Measurements from ENCODE around the gene MAPKAP1. TPM values are rescaled to one million over a fixed set of nuclear protein-coding genes. Genes with fewer than 3 reads are reported as not detected.

The MAPKAP1 gene
- total and polyA plus RNA-seq, 9 of the 15 experiments (the other 6 are each of a cell fraction or from before 2014, with no cell fraction given) = 2.6 to 82.1 (median 61.1) TPM

DNA sequence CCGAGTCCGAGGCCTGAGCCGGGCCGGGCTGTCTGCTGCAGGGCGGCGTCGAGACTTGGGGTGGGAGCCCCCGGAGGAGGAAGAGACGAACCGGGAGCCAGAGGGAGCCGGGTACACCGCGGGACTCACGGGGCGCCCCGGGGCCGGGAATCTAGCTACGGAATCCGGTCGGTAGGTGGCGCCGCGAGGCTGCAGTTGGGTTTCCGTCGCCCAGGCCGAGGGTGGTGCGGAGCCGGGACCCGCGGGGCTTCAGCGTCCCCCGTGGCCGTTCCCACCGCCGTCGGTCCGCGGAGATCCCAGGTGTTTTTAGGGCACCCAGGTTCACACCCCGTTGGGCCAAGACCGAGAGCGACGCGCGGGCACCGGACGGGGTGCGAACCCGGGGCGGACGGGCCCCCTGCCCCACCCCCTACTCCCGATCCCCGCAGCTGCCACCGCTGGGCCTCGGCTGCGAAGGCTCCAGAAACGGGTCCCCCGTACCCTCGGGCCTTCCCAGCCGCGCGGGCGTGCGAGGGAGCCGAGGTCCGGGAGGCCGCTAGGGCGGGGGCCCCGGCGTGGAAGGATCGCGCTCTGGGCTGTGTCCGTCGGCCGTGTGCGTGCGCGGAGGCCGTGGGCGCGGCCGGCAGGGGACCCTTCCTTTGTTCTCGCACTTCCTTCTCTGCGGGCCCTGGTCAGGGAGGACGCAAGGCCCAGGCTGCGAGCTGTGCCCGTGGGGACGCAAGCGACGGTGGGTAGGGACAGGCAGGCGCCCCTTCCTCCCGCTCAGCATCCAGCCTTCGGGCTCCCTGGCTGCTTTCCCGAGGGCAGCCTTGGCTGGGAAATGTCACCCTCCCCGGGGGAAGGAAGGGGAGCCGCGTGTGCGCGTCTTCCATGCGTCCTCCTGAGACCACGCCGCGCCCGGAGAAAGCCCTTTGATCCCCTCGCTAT lies 298.8 kb downstream of the MAPKAP1 start (continued):
- peak; percentile 22; the same call in 1 of the 2 replicates for TF ChIP-seq JUND (IDR thresholded peaks at IDR 0.05; ENCODE audit: borderline replicate concordance, low read depth, low read length)
- no peak for TF ChIP-seq JUND (tag; IDR thresholded peaks at IDR 0.05; ENCODE audit: borderline replicate concordance, low read depth, low read length)
- no peak for TF ChIP-seq CBX8 (IDR thresholded peaks at IDR 0.05; ENCODE audit: borderline replicate concordance, extremely low read depth, low read depth, low read length, poor library complexity, severe bottlenecking)
- peak; percentile 82 for TF ChIP-seq RB1 (IDR thresholded peaks at IDR 0.05; ENCODE audit: low read depth)
- no peak for TF ChIP-seq ZNF561 (CRISPR knock-in tag; conservative IDR thresholded peaks at IDR 0.05)
- peak in 1 of 2 experiments; percentile 76; a peak in 3 of 4 replicates for TF ChIP-seq MAZ (CRISPR knock-in tag; conservative IDR thresholded peaks at IDR 0.05 in 1 of 2, IDR thresholded peaks at IDR 0.05 in 1 of 2)
- no peak for TF ChIP-seq ZNF830 (CRISPR knock-in tag; IDR thresholded peaks at IDR 0.05)
- no peak for TF ChIP-seq FOXK1 (CRISPR knock-in tag; IDR thresholded peaks at IDR 0.05; ENCODE audit: borderline replicate concordance)
- TF ChIP-seq ZNF133 (CRISPR knock-in tag; IDR thresholded peaks at IDR 0.05) = no peak
- no peak for TF ChIP-seq MCM7 (IDR thresholded peaks at IDR 0.05)
- no peak for TF ChIP-seq ZNF263 (CRISPR knock-in tag; IDR thresholded peaks at IDR 0.05; ENCODE audit: borderline replicate concordance)
- TF ChIP-seq, protein P1, sequence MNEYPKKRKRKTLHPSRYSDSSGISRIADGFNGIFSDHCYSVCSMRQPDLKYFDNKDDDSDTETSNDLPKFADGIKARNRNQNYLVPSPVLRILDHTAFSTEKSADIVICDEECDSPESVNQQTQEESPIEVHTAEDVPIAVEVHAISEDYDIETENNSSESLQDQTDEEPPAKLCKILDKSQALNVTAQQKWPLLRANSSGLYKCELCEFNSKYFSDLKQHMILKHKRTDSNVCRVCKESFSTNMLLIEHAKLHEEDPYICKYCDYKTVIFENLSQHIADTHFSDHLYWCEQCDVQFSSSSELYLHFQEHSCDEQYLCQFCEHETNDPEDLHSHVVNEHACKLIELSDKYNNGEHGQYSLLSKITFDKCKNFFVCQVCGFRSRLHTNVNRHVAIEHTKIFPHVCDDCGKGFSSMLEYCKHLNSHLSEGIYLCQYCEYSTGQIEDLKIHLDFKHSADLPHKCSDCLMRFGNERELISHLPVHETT (CRISPR knock-in tag; conservative IDR thresholded peaks at IDR 0.05 in 1 of 2, IDR thresholded peaks at IDR 0.05 in 1 of 2) = no peak
- TF ChIP-seq TAF9B (IDR thresholded peaks at IDR 0.05; ENCODE audit: partially characterized antibody) = no peak
- TF ChIP-seq CC2D1A (IDR thresholded peaks at IDR 0.05) = peak; percentile 64; the same call in 1 of the 2 replicates
- TF ChIP-seq DIDO1 (tag; IDR thresholded peaks at IDR 0.05; ENCODE audit: low read depth) = no peak
- no peak for TF ChIP-seq TSC22D4 (tag; IDR thresholded peaks at IDR 0.05)
- TF ChIP-seq TBL1XR1 (IDR thresholded peaks at IDR 0.05; ENCODE audit: low read length in 2 of 2) = no peak
- TF ChIP-seq BRD9 (IDR thresholded peaks at IDR 0.05; ENCODE audit: low read depth, partially characterized antibody) = no peak
- TF ChIP-seq GATAD2A (IDR thresholded peaks at IDR 0.05) = peak; percentile 87; the same call in 1 of the 2 replicates
- no peak for TF ChIP-seq DPF2 (IDR thresholded peaks at IDR 0.05)
- TF ChIP-seq SRSF9 (IDR thresholded peaks at IDR 0.05; ENCODE audit: borderline replicate concordance, low read depth, low read length) = no peak
- TF ChIP-seq, protein P2, sequence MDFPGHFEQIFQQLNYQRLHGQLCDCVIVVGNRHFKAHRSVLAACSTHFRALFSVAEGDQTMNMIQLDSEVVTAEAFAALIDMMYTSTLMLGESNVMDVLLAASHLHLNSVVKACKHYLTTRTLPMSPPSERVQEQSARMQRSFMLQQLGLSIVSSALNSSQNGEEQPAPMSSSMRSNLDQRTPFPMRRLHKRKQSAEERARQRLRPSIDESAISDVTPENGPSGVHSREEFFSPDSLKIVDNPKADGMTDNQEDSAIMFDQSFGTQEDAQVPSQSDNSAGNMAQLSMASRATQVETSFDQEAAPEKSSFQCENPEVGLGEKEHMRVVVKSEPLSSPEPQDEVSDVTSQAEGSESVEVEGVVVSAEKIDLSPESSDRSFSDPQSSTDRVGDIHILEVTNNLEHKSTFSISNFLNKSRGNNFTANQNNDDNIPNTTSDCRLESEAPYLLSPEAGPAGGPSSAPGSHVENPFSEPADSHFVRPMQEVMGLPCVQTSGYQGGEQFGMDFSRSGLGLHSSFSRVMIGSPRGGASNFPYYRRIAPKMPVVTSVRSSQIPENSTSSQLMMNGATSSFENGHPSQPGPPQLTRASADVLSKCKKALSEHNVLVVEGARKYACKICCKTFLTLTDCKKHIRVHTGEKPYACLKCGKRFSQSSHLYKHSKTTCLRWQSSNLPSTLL (IDR thresholded peaks at IDR 0.05) = no peak

All from K562 (cell line).